K562 treated with DMSO at 1 percent for 24 hours (cell line): Measurements from ENCODE around the gene TFG. TPM values are rescaled to one million over a fixed set of nuclear protein-coding genes. Genes with fewer than 3 reads are reported as not detected.

Source experiments
- total RNA-seq: library from RNA; unstranded; fragments of 300-600 nt; gene quantifications from 2 replicates; pipeline ENCODE4 v1.2.3, GENCODE V29; 2022; ENCODE audit warnings: low read depth; ENCODE audit not compliant: insufficient read depth

TFG gene
- 60.0 and 72.1 TPM in 2 replicates for total RNA-seq

GRCh38 chr3:100708989-100709841 is at the start of gene TFG:
TFG (plus strand) TSS chr3:100709494; CDS start chr3:100713686, 4,192 bp downstream.

Other genes starting within 250 kb of the TFG start
- gene TMEM45A, start 216.9 kb upstream of the TFG start, total RNA-seq: 1.9 and 3.8 TPM in 2 replicates
- gene ADGRG7, start 99.9 kb upstream of the TFG start, total RNA-seq: not detected in 2 replicates